RWPE2 (cell line): Measurements from ENCODE around the gene CCDC146.
"Not testable (repeated sequence)": the region's sequence is repeated elsewhere in the genome, so short reads cannot be mapped to it uniquely, and the experiment has no call there.

Experiments used
- ATAC-seq: fragments of 200-7000 bp; cut with Tn5 transposase; 3 replicates; pipeline ENCODE4 v1.9.1; 2021; ENCODE audit warnings: low read depth
- DNase-seq: peaks from one replicate; pipeline ENCODE4 v3.0.0-alpha.2; 2020; ENCODE audit warnings: low spot score
- H3K27ac ChIP-seq: fragments of 450-650 bp; 2 replicates; pipeline ENCODE4 v1.5.1; 2017; ENCODE audit warnings: mild to moderate bottlenecking; ENCODE audit not compliant: poor library complexity, severe bottlenecking
- H3K27me3 ChIP-seq: fragments of 250-450 bp; sonication (Bioruptor Pico); 2 replicates; pipeline ENCODE4 v1.5.1; 2021; ENCODE audit warnings: mild to moderate bottlenecking, moderate library complexity; ENCODE audit not compliant: insufficient read depth, poor library complexity, severe bottlenecking
- H3K36me3 ChIP-seq: fragments of 250-450 bp; sonication (Bioruptor Pico); 2 replicates; pipeline ENCODE4 v1.5.1; 2020; ENCODE audit warnings: low read depth, mild to moderate bottlenecking, moderate library complexity
- H3K4me1 ChIP-seq: fragments of 250-450 bp; sonication (Bioruptor Pico); 2 replicates; pipeline ENCODE4 v1.5.1; 2021; ENCODE audit warnings: mild to moderate bottlenecking, moderate library complexity; ENCODE audit not compliant: insufficient read depth, poor library complexity, severe bottlenecking
- H3K4me3 ChIP-seq: fragments of 250-450 bp; sonication (Bioruptor Pico); 2 replicates; pipeline ENCODE4 v1.5.1; 2021; ENCODE audit warnings: mild to moderate bottlenecking, moderate library complexity; ENCODE audit not compliant: severe bottlenecking
- H3K9me3 ChIP-seq: fragments of 250-450 bp; sonication (Bioruptor Pico); 2 replicates; pipeline ENCODE4 v1.5.1; 2021; ENCODE audit warnings: mild to moderate bottlenecking, moderate library complexity; ENCODE audit not compliant: severe bottlenecking
- TF ChIP-seq, protein P1 (sequence below): fragments of 450-650 bp; IDR thresholded peaks from one replicate; pipeline ENCODE4 v1.5.1; 2017; ENCODE audit warnings: mild to moderate bottlenecking, moderate library complexity; ENCODE audit not compliant: poor library complexity, severe bottlenecking

CCDC146 gene

DNA sequence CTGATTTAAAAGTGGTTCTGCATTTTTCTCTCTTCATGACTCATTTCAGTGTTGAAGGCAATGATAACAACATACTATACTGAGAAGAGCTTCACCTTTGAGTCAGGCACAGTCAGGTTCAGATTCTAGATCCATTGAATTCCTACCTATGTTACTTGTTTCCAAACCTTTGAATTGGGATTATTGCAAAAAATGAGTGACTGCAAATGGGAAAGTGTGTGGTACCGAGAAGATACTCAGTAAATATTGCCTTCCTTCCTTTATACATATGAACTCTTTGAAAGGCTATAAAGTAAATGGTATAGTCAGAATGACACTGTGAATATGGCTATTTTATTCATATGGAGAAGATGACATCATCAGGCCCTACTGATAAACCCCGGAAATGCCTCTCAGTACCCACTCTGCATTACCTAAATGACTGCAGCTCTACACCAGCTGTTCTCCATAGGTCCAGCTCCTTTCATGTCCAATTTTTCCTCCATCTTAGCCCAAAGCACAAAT lies 143.9 kb downstream of the CCDC146 start:
- Histone ChIP-seq H3K9me3 (no peaks in the 10 kb centered on the region), H3K27me3 (no peaks in the 10 kb centered on the region), H3K4me1 (no peaks in the 10 kb centered on the region), H3K27ac (no peak overlapping the region), H3K36me3 (no peaks in the 10 kb centered on the region; the same call in 1 of the 2 replicates), H3K4me3 (no peak overlapping the region)
- ATAC-seq (no peak), DNase-seq (no peak)
- TF ChIP-seq, protein P1, sequence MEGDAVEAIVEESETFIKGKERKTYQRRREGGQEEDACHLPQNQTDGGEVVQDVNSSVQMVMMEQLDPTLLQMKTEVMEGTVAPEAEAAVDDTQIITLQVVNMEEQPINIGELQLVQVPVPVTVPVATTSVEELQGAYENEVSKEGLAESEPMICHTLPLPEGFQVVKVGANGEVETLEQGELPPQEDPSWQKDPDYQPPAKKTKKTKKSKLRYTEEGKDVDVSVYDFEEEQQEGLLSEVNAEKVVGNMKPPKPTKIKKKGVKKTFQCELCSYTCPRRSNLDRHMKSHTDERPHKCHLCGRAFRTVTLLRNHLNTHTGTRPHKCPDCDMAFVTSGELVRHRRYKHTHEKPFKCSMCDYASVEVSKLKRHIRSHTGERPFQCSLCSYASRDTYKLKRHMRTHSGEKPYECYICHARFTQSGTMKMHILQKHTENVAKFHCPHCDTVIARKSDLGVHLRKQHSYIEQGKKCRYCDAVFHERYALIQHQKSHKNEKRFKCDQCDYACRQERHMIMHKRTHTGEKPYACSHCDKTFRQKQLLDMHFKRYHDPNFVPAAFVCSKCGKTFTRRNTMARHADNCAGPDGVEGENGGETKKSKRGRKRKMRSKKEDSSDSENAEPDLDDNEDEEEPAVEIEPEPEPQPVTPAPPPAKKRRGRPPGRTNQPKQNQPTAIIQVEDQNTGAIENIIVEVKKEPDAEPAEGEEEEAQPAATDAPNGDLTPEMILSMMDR = no peak

DNA sequence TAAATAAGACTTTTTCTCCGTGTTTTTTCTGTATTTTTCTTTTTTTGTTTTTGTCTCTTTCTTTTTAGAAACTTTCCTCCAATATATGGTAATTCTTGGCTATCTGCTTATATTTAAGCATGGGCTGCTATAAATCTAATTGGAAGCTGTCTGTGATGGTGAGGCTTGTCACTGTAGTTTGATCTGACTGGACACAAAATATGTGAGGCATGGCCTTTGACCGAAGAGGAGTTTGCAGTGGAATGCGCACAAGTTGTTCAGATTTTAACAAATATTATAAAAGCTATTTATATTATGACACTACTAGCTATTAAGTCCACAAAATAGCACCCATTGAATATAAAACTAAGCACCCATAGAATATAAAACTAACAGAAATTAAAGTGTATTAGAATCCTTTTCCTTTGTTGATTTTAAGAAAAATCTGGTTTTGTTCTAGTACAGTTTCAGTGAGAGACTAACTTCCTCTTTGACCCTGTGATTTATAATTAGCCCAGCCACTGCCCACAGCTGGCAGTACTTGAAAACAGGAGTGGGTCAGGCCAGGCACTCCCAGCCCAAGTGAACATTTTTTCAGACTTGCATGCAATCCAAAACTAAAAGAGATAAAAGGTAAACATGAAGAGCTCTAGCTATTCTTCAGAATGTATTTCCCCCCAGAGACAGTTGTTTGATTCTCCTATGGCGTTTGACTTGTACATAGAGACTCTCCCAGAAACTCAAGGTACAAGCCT lies 147.1 kb downstream of the CCDC146 start:
- TF ChIP-seq, protein P1 = no peak
- ATAC-seq (no peak), DNase-seq (no peak)
- no peaks in the 10 kb centered on the region for H3K4me1 ChIP-seq
- H3K27ac ChIP-seq = no peak overlapping the region
- H3K4me3 ChIP-seq = no peak overlapping the region
- H3K36me3 ChIP-seq = no peaks in the 10 kb centered on the region; the same call in 1 of the 2 replicates
- H3K27me3 ChIP-seq = no peaks in the 10 kb centered on the region
- no peaks in the 10 kb centered on the region for H3K9me3 ChIP-seq

DNA sequence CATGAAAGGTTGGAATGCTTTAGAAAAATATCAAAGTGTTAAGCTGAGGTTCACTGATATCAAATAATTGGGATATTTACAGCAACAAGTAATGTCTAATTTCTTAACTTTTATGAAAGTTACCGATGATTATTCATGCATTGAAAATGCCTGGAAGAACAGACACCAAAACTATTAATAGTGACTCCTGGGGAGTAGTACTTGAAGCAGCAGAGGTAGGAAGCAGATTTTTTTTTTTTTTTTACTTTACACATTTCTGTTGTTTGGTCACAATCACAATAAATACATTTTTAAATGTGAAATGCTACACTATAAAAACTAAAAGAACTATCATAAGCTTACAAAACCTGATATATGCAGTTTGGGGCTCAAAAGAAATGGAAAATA lies 147.7 kb downstream of the CCDC146 start:
- Histone ChIP-seq H3K9me3 (no peaks in the 10 kb centered on the region), H3K36me3 (no peaks in the 10 kb centered on the region; the same call in 1 of the 2 replicates), H3K4me1 (no peaks in the 10 kb centered on the region), H3K27ac (no peak overlapping the region), H3K27me3 (no peaks in the 10 kb centered on the region), H3K4me3 (no peak overlapping the region)
- ATAC-seq = no peak
- no peak for DNase-seq
- TF ChIP-seq, protein P1 = no peak

DNA sequence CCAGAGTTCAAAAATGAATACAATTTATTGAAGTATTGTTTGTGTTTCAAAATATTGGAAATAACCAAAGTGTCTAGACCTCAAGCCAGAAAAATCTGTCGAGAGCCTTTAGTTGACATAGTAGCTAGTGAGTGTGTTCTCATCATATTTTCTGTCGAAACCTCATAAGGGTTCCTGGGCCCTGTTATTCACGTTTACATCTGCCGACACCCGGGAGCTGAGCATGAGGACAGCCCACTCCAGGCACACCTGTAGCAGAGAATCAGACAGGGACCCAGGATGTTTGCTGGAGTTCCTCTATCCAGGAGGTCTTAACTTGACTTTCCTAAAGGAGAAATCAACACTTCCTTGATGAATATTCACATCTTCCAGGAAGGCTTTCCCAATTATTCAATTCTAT lies 149.4 kb downstream of the CCDC146 start:
- H3K4me3 ChIP-seq = no peak overlapping the region
- ATAC-seq (no peak), DNase-seq (no peak)
- no peaks in the 10 kb centered on the region for H3K27me3 ChIP-seq
- TF ChIP-seq, protein P1 = no peak
- H3K9me3 ChIP-seq = no peaks in the 10 kb centered on the region
- no peak overlapping the region for H3K27ac ChIP-seq
- H3K4me1 ChIP-seq = no peaks in the 10 kb centered on the region
- no peaks in the 10 kb centered on the region; the same call in 1 of the 2 replicates for H3K36me3 ChIP-seq

DNA sequence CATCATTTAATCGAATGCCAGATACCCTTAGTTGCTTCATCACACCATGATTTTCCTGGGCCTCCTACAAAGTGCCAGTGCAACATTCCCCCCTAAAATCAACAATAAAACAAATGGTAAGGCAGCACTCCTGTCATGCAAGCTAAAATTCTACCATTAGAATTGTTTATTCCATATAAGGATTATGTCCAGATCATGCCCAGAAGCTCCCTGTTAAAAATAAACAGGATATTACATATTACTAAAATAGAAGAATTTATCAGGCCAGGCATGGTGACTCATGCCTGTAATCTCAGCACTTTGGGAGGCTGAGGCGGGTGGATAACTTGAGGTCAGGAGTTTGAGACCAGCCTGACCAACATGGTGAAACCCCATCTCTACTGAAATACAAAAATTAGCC lies 153.2 kb downstream of the CCDC146 start:
- not testable (repeated sequence) for H3K4me3 ChIP-seq, H3K4me1 ChIP-seq, H3K27ac ChIP-seq, ATAC-seq, DNase-seq, H3K9me3 ChIP-seq, H3K36me3 ChIP-seq, H3K27me3 ChIP-seq
